CD4-positive, CD25-positive, alpha-beta regulatory T cell (primary cell): ENCODE data around the gene NOTCH4. TPM values are rescaled to one million over a fixed set of nuclear protein-coding genes. Genes with fewer than 3 reads are reported as not detected.
"Not testable (repeated sequence)": the region's sequence is repeated elsewhere in the genome, so short reads cannot be mapped to it uniquely, and the experiment has no call there.

Experiments
- ATAC-seq, 2 donors: fragments of 150-1000 bp; cut with Tn5 transposase; one replicate each; pipeline ENCODE4 v1.10.0; 2021; ENCODE audit warnings: low read depth in 2 of 2, moderate number of reproducible peaks in 2 of 2, moderate library complexity in 1 of 2
- DNase-seq, 3 donors: peaks; one replicate each; pipeline versions ENCODE4 v3.0.0 to v3.0.0-alpha.2; 2012 to 2022; ENCODE audit warnings: mixed read lengths in 1 of 3
- H3K27ac ChIP-seq: one replicate; pipeline ENCODE4 v1.7.0; 2013; ENCODE audit warnings: mild to moderate bottlenecking, low read length; ENCODE audit not compliant: insufficient read depth, poor library complexity, severe bottlenecking
- H3K27me3 ChIP-seq: one replicate; pipeline ENCODE4 v1.7.0; 2013; ENCODE audit warnings: low read length; ENCODE audit not compliant: control insufficient read depth, insufficient read depth
- H3K36me3 ChIP-seq: one replicate; pipeline ENCODE4 v1.7.0; 2013; ENCODE audit warnings: mild to moderate bottlenecking, low read length, moderate library complexity; ENCODE audit not compliant: control insufficient read depth, insufficient read depth
- H3K4me1 ChIP-seq: 2 replicates; pipeline ENCODE4 v1.7.0; 2013; ENCODE audit warnings: mild to moderate bottlenecking, low read length; ENCODE audit not compliant: insufficient read depth, control insufficient read depth, poor library complexity, severe bottlenecking
- H3K4me3 ChIP-seq: one replicate; pipeline ENCODE4 v1.7.0; 2013; ENCODE audit warnings: low read depth, mild to moderate bottlenecking, low read length, moderate library complexity
- H3K9me3 ChIP-seq, 2 experiments: 1 replicate in 1 of 2; 2 replicates in 1 of 2; pipeline ENCODE4 v1.7.0; 2013; ENCODE audit warnings: low read length in 2 of 2, mild to moderate bottlenecking in 1 of 2, moderate library complexity in 1 of 2; ENCODE audit not compliant: control insufficient read depth in 2 of 2
- H3K27ac Mint-ChIP-seq, 3 donors: one replicate each; pipeline ENCODE4 v1.8.0; 2020 to 2022; ENCODE audit warnings: mild to moderate bottlenecking in 3 of 3, mixed read lengths in 3 of 3, moderate library complexity in 2 of 3
- H3K27me3 Mint-ChIP-seq: one replicate; pipeline ENCODE4 v1.8.0; 2022; ENCODE audit warnings: mild to moderate bottlenecking, mixed read lengths
- H3K36me3 Mint-ChIP-seq: one replicate; pipeline ENCODE4 v1.8.0; 2020; ENCODE audit warnings: mixed read lengths
- H3K4me1 Mint-ChIP-seq, 4 donors: one replicate each; pipeline ENCODE4 v1.8.0; 2020 to 2022; ENCODE audit warnings: mixed read lengths in 4 of 4, mild to moderate bottlenecking in 1 of 4
- H3K4me3 Mint-ChIP-seq, 4 donors: one replicate each; pipeline ENCODE4 v1.8.0; 2020 to 2022; ENCODE audit warnings: mild to moderate bottlenecking in 4 of 4, mixed read lengths in 4 of 4, moderate library complexity in 3 of 4
- H3K9me3 Mint-ChIP-seq, 7 donors: one replicate each; pipeline ENCODE4 v1.8.0; 2020 to 2022; ENCODE audit warnings: mixed read lengths in 7 of 7, mild to moderate bottlenecking in 3 of 7, moderate library complexity in 2 of 7
- polyA plus RNA-seq, 4 donors: library from polyadenylated mRNA; unstranded; fragments of 300-500 nt; fragmentation: Illumina TruSeq; gene quantifications; one replicate each; pipeline ENCODE4 v1.2.3, GENCODE V29; 2021
- total RNA-seq: library from RNA; stranded (reverse); gene quantifications from one replicate; pipeline ENCODE4 v1.2.3, GENCODE V29; 2022

The NOTCH4 gene
- total and polyA plus RNA-seq, 5 donors from 2014 or later, result 0.36 to 0.86 (median 0.63) TPM; not detected in 1

GRCh38 chr6:32187009-32187709 is 36.7 kb downstream of the NOTCH4 start:
- Histone ChIP-seq H3K4me3 (no peak overlapping the region), H3K27ac (peak overlapping the region; percentile 67), H3K9me3 (no peaks in the 10 kb centered on the region), H3K27me3 (no peaks in the 10 kb centered on the region), H3K4me1 (peaks cover 56% of the 10 kb centered on the region), H3K36me3 (peaks cover 30% of the 10 kb centered on the region)
- H3K4me3 Mint-ChIP-seq, result peak overlapping the region; percentile 94 to 98 (median 96)
- H3K9me3 Mint-ChIP-seq, result no peaks in the 10 kb centered on the region
- peaks cover 6 to 51% (median 36%) of the 10 kb centered on the region in 4 donors for H3K4me1 Mint-ChIP-seq
- H3K27me3 Mint-ChIP-seq, result peaks cover 4% of the 10 kb centered on the region
- peak overlapping the region; percentile 93 to 98 (median 95) for H3K27ac Mint-ChIP-seq
- DNase-seq (no peak), ATAC-seq (no peak)
- H3K36me3 Mint-ChIP-seq, result peaks cover 25% of the 10 kb centered on the region

DNA sequence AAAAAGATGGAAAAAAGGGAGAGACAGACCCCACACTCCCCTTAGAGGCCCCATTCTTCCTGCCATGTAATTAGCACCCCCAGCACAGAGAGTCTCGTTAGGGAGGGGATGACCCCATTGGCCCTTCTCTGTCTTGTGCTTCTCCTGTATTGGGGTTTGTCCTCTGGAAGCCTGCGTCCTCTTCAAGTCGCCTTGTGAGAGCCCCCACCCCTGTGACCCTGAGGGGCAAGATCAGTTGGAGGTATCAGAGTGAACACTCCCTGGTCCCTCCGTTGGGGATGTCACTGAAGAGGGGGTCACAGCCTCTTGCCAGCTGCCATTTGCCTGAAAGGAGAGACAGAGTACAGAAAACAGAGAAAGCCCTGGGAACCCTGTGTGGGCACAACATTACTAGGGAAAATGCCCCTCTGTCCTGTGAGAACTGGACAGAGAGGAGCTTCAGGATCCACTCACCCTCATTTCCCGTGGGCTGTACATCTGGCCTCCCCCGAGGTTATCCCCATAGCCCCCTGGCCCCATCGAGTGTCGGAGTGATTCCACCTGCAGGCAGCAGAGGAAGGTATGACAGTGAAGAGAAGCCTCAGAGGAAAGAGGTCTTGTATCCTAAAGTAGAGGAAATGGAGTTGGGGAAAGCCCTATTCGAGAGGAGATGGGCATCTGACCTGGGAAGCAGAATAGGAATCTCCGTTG is 37.6 kb downstream of the NOTCH4 start:
- not testable (repeated sequence) for DNase-seq, H3K4me3 ChIP-seq, H3K9me3 Mint-ChIP-seq, H3K9me3 ChIP-seq, H3K27me3 Mint-ChIP-seq, H3K27me3 ChIP-seq, ATAC-seq
- peaks cover 50% of the 10 kb centered on the region for H3K4me1 ChIP-seq
- H3K36me3 ChIP-seq, result peaks cover 33% of the 10 kb centered on the region
- peak overlapping the region; percentile 92 to 97 (median 95) for H3K4me3 Mint-ChIP-seq
- H3K36me3 Mint-ChIP-seq, result peaks cover 25% of the 10 kb centered on the region
- H3K27ac Mint-ChIP-seq, result peak overlapping the region; percentile 93 to 96 (median 95)
- peak overlapping the region; percentile 67 for H3K27ac ChIP-seq
- peaks cover 6 to 54% (median 33%) of the 10 kb centered on the region in 4 donors for H3K4me1 Mint-ChIP-seq

- Mint-ChIP-seq H3K4me1 (peaks cover 6 to 60% (median 34%) of the 10 kb centered on the region in 4 donors), H3K27ac (peak overlapping the region; percentile 93 to 96 (median 95)), H3K36me3 (peaks cover 29% of the 10 kb centered on the region), H3K4me3 (peak overlapping the region; percentile 91 to 97 (median 95))
- DNase-seq (peak in 2 of 3 donors; percentile 54 to 59), ATAC-seq (peak; percentile 32 to 39)
- H3K9me3 ChIP-seq, H3K27me3 Mint-ChIP-seq, H3K4me3 ChIP-seq, H3K9me3 Mint-ChIP-seq, H3K27me3 ChIP-seq: not testable (repeated sequence)
- H3K27ac ChIP-seq, result peak overlapping the region; percentile 67
- H3K4me1 ChIP-seq, result peaks cover 45% of the 10 kb centered on the region
- H3K36me3 ChIP-seq, result peaks cover 39% of the 10 kb centered on the region
Measured at GRCh38 chr6:32185681-32186131, 38.2 kb downstream of the NOTCH4 start.

- Histone ChIP-seq H3K27ac (peak within 1 kb of the TSS; percentile 67), H3K9me3 (no peaks in the 10 kb centered on the region), H3K27me3 (no peaks in the 10 kb centered on the region), H3K36me3 (peaks cover 44% of the 10 kb centered on the region), H3K4me3 (no peak within 1 kb of the TSS), H3K4me1 (peaks cover 42% of the 10 kb centered on the region)
- Mint-ChIP-seq H3K9me3 (no peaks in the 10 kb centered on the region), H3K36me3 (peaks cover 38% of the 10 kb centered on the region), H3K27me3 (no peaks in the 10 kb centered on the region), H3K27ac (peak within 1 kb of the TSS; percentile 35 to 90 (median 42)), H3K4me1 (peaks cover 6 to 75% (median 42%) of the 10 kb centered on the region in 4 donors), H3K4me3 (peak within 1 kb of the TSS in 1 of 4 donors; percentile 29)
- no peak for ATAC-seq
- DNase-seq, result no peak
Measured at GRCh38 chr6:32184084-32184640, 39.7 kb downstream of the NOTCH4 start, which contains the start of gene AGER. Gene AGER (minus strand): TSS chr6:32184253. CDS start chr6:32184222, 31 bp downstream.

DNA sequence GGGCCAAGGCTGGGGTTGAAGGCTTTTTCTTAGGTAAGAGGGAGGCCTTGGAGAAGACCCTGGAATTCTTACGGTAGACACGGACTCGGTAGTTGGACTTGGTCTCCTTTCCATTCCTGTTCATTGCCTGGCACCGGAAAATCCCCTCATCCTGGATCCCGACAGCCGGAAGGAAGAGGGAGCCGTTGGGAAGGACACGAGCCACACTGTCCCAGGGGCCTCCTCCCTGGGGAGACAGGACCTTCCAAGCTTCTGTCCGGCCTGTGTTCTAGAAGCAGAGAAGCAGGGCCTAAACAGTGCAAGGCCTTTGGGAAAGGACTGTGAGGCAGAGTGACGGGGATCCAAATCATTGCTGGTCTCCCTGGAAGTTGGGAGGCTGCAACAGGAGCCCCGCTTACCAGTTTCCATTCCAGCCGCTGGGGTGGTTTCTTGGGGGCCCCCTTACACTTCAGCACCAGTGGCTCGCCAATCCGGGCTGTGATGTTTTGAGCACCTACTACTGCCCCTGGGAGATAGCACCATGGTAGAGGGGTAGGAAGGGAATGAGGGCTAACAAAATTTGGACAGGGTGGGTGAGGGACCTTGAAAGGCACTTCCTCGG is 40.3 kb downstream of the NOTCH4 start:
- ATAC-seq (no peak), DNase-seq (no peak)
- peaks cover 44% of the 10 kb centered on the region for H3K36me3 ChIP-seq
- peaks cover 42% of the 10 kb centered on the region for H3K4me1 ChIP-seq
- H3K27me3 ChIP-seq, result no peaks in the 10 kb centered on the region
- Mint-ChIP-seq H3K4me3 (peak overlapping the region in 1 of 4 donors; percentile 29), H3K9me3 (no peaks in the 10 kb centered on the region), H3K4me1 (peaks cover 6 to 75% (median 41%) of the 10 kb centered on the region in 4 donors), H3K27ac (peak overlapping the region in 1 of 3 donors; percentile 35), H3K36me3 (peaks cover 41% of the 10 kb centered on the region), H3K27me3 (no peaks in the 10 kb centered on the region)
- H3K4me3 ChIP-seq, result no peak overlapping the region
- no peaks in the 10 kb centered on the region for H3K9me3 ChIP-seq
- no peak overlapping the region for H3K27ac ChIP-seq

- no peaks in the 10 kb centered on the region for H3K27me3 ChIP-seq
- peaks cover 39% of the 10 kb centered on the region for H3K4me1 ChIP-seq
- no peaks in the 10 kb centered on the region for H3K9me3 ChIP-seq
- Mint-ChIP-seq H3K4me1 (peaks cover 6 to 73% (median 42%) of the 10 kb centered on the region in 4 donors), H3K27ac (peak overlapping the region in 2 of 3 donors; percentile 35 to 42), H3K27me3 (no peaks in the 10 kb centered on the region), H3K9me3 (no peaks in the 10 kb centered on the region), H3K4me3 (no peak overlapping the region), H3K36me3 (peaks cover 41% of the 10 kb centered on the region)
- ATAC-seq (no peak), DNase-seq (no peak)
- no peak overlapping the region for H3K27ac ChIP-seq
- no peak overlapping the region for H3K4me3 ChIP-seq
- H3K36me3 ChIP-seq, result peaks cover 44% of the 10 kb centered on the region
Measured at GRCh38 chr6:32183030-32183429, 40.8 kb downstream of the NOTCH4 start.

- no peaks in the 10 kb centered on the region for H3K27me3 ChIP-seq
- no peak overlapping the region for H3K4me3 ChIP-seq
- DNase-seq (no peak), ATAC-seq (no peak)
- H3K27ac Mint-ChIP-seq, result peak overlapping the region in 1 of 3 donors; percentile 42
- H3K36me3 Mint-ChIP-seq, result peaks cover 40% of the 10 kb centered on the region
- H3K9me3 Mint-ChIP-seq, result no peaks in the 10 kb centered on the region
- no peaks in the 10 kb centered on the region for H3K27me3 Mint-ChIP-seq
- no peaks in the 10 kb centered on the region for H3K9me3 ChIP-seq
- no peak overlapping the region for H3K4me3 Mint-ChIP-seq
- H3K36me3 ChIP-seq, result peaks cover 39% of the 10 kb centered on the region
- peaks cover 6 to 71% (median 40%) of the 10 kb centered on the region in 4 donors for H3K4me1 Mint-ChIP-seq
- peaks cover 35% of the 10 kb centered on the region for H3K4me1 ChIP-seq
- H3K27ac ChIP-seq, result no peak overlapping the region
Measured at GRCh38 chr6:32182555-32182981, 41.3 kb downstream of the NOTCH4 start.
